HepG2 (cell line): Measurements from ENCODE around the gene CPSF6. TPM values are rescaled to one million over a fixed set of nuclear protein-coding genes. Genes with fewer than 3 reads are reported as not detected.

ENCODE experiments used
- ATAC-seq: fragments of 200-7000 bp; cut with Tn5 transposase; 3 replicates; pipeline ENCODE4 v1.9.1; 2020; ENCODE audit warnings: mild to moderate bottlenecking, moderate library complexity
- BruUV-seq: library from RNA; stranded (reverse); fragments of 400-500 nt; replicated peaks from 2 replicates; lab custom pipeline; 2021; lab: Mats Ljungman, UMichigan
- CTCF ChIA-PET: fragments of 300-600 bp; formaldehyde crosslinking; extraction: SDS; loops from one replicate; lab custom pipeline; 2021; ENCODE audit warnings: low total read pairs, inconsistent platforms, low intra/inter-chr PET ratio; lab: Yijun Ruan, JAX
- POLR2A ChIA-PET: fragments of 350-600 bp; sonication (Branson Sonifier 250); formaldehyde crosslinking; loops from one replicate; lab custom pipeline; 2020; ENCODE audit warnings: antibody characterized with exemption, inconsistent platforms; lab: Yijun Ruan, JAX
- DNase-seq: peaks from one replicate; pipeline ENCODE4 v3.0.0-alpha.2; 2015; ENCODE audit warnings: low spot score
- FAIRE-seq: peaks from 3 replicates; lab custom pipeline; 2011; peaks lifted over from hg19 to GRCh38; lab: Jason Lieb, UNC
- H2AFZ ChIP-seq: one replicate; pipeline ENCODE4 v1.6.1; 2011; ENCODE audit warnings: low read length, inconsistent platforms
- H3K27ac ChIP-seq: fragments of 300-600 bp; 3 replicates; pipeline ENCODE4 v1.8.0; 2011; ENCODE audit warnings: mixed run types, mild to moderate bottlenecking, mixed read lengths, low read length, inconsistent platforms; ENCODE audit not compliant: insufficient read depth; ENCODE audit errors: extremely low read length
- H3K27me3 ChIP-seq, 2 experiments: fragments of 200-600 bp in 1 of 2; 2 replicates in 1 of 2; 3 replicates in 1 of 2; pipeline versions ENCODE4 v1.6.0 to v1.8.0; 2011; ENCODE audit warnings: low read length in 2 of 2, mild to moderate bottlenecking in 2 of 2, moderate library complexity in 2 of 2, inconsistent platforms in 1 of 2; ENCODE audit not compliant: insufficient read depth in 2 of 2, control insufficient read depth in 1 of 2
- H3K36me3 ChIP-seq, 2 experiments: fragments of 200-600 bp in 1 of 2; replicated peaks in 1 of 2; 2 replicates in 1 of 2; 3 replicates in 1 of 2; pipeline versions ENCODE4 v1.5.1 to v1.8.0; 2011; ENCODE audit warnings: low read length in 2 of 2, inconsistent platforms in 1 of 2; ENCODE audit not compliant: insufficient read depth in 2 of 2, control insufficient read depth in 1 of 2
- H3K4me1 ChIP-seq: 2 replicates; pipeline ENCODE4 v1.5.1; 2012; ENCODE audit warnings: low read length, inconsistent platforms; ENCODE audit not compliant: insufficient read depth
- H3K4me2 ChIP-seq: 2 replicates; pipeline ENCODE4 v1.6.0; 2011; ENCODE audit warnings: low read depth, low read length, inconsistent platforms
- H3K4me3 ChIP-seq, 3 experiments: fragments of 200-600 bp in 1 of 3; sonication (generic), shearing (Covaris generic) in 1 of 3; replicated peaks in 1 of 3; 2 replicates each; pipeline ENCODE4 v1.5.1; 2011 to 2016; ENCODE audit warnings: low read length in 3 of 3, inconsistent platforms in 2 of 3, low read depth in 2 of 3, mild to moderate bottlenecking in 2 of 3, control low read depth in 1 of 3, mixed read lengths in 1 of 3; ENCODE audit not compliant: insufficient read depth in 1 of 3
- H3K79me2 ChIP-seq: one replicate; pipeline ENCODE4 v1.6.1; 2011; ENCODE audit warnings: low read length, inconsistent platforms; ENCODE audit not compliant: insufficient read depth
- H3K9ac ChIP-seq: 2 replicates; pipeline ENCODE4 v1.6.0; 2011; ENCODE audit warnings: mild to moderate bottlenecking, low read depth, low read length, inconsistent platforms; ENCODE audit not compliant: insufficient read depth
- H3K9me3 ChIP-seq: 2 replicates; pipeline ENCODE4 v1.5.1; 2012; ENCODE audit warnings: mild to moderate bottlenecking, low read length
- H4K20me1 ChIP-seq: 2 replicates; pipeline ENCODE4 v1.6.0; 2011; ENCODE audit warnings: inconsistent platforms, mild to moderate bottlenecking, low read length, moderate library complexity; ENCODE audit not compliant: insufficient read depth
- CEBPG ChIP-seq: IDR thresholded peaks from 2 replicates; pipeline ENCODE4 v1.6.1; 2016
- DR1 ChIP-seq: sonication (generic); formaldehyde crosslinking; IDR thresholded peaks from 2 replicates; pipeline ENCODE4 v1.8.0; 2021; ENCODE audit warnings: mild to moderate bottlenecking, missing genetic modification reagents, inconsistent platforms
- HNRNPLL ChIP-seq: fragments of 200-400 bp; formaldehyde crosslinking; IDR thresholded peaks from 2 replicates; pipeline ENCODE4 v1.6.1; 2017; ENCODE audit warnings: mild to moderate bottlenecking, low read depth, low read length; ENCODE audit not compliant: poor library complexity, severe bottlenecking
- JDP2 ChIP-seq: sonication (generic); formaldehyde crosslinking; IDR thresholded peaks from 2 replicates; pipeline ENCODE4 v1.8.1; 2022; ENCODE audit warnings: missing genetic modification reagents, borderline replicate concordance
- MATR3 ChIP-seq: sonication (generic); formaldehyde crosslinking; IDR thresholded peaks from 2 replicates; pipeline ENCODE4 v1.4.0; 2020; ENCODE audit warnings: missing genetic modification reagents
- MBD4 ChIP-seq: IDR thresholded peaks from 2 replicates; pipeline ENCODE4 v1.6.1; 2012; ENCODE audit warnings: low read length, inconsistent platforms, borderline replicate concordance
- SMARCE1 ChIP-seq: fragments of 450-650 bp; IDR thresholded peaks from 2 replicates; pipeline ENCODE4 v1.6.1; 2017; ENCODE audit warnings: borderline replicate concordance
- SMYD3 ChIP-seq: sonication (generic); formaldehyde crosslinking; IDR thresholded peaks from 2 replicates; pipeline ENCODE4 v1.8.1; 2023; ENCODE audit warnings: mild to moderate bottlenecking, missing genetic modification reagents
- SNAPC4 ChIP-seq: sonication (generic); formaldehyde crosslinking; IDR thresholded peaks from 2 replicates; pipeline ENCODE4 v1.4.0; 2020; ENCODE audit warnings: mild to moderate bottlenecking, missing genetic modification reagents
- THAP11 ChIP-seq: IDR thresholded peaks from 2 replicates; pipeline ENCODE4 v1.6.1; 2016; ENCODE audit warnings: missing biosample characterization, missing genetic modification reagents
- ZNF24 ChIP-seq: fragments of 450-650 bp; IDR thresholded peaks from 2 replicates; pipeline ENCODE4 v1.6.1; 2017; ENCODE audit warnings: antibody characterized with exemption, mild to moderate bottlenecking
- ZNF432 ChIP-seq: sonication (generic); formaldehyde crosslinking; IDR thresholded peaks from 2 replicates; pipeline ENCODE4 v1.5.0; 2020; ENCODE audit warnings: missing genetic modification reagents, mild to moderate bottlenecking, borderline replicate concordance
- ZNF530 ChIP-seq: sonication (generic); formaldehyde crosslinking; IDR thresholded peaks from 2 replicates; pipeline ENCODE4 v1.5.0; 2020; ENCODE audit warnings: low read depth, mild to moderate bottlenecking, missing genetic modification reagents
- ZNF660 ChIP-seq: sonication (generic); formaldehyde crosslinking; IDR thresholded peaks from 2 replicates; pipeline ENCODE4 v1.5.1; 2020; ENCODE audit warnings: mild to moderate bottlenecking, low read depth, missing genetic modification reagents, borderline replicate concordance
- ZNF691 ChIP-seq: sonication (generic); formaldehyde crosslinking; IDR thresholded peaks from 2 replicates; pipeline ENCODE4 v1.4.0; 2020; ENCODE audit warnings: missing genetic modification reagents, low read depth, mild to moderate bottlenecking, borderline replicate concordance
- ZNF782 ChIP-seq: sonication (generic); formaldehyde crosslinking; IDR thresholded peaks from 2 replicates; pipeline ENCODE4 v1.4.0; 2020; ENCODE audit warnings: missing genetic modification reagents, mild to moderate bottlenecking, borderline replicate concordance
- WGBS: methylation state at CpG from one replicate; pipeline ENCODE4 v1.1.6; 2017; ENCODE audit warnings: low lambda C conversion rate; 5-methylcytosine and 5-hydroxymethylcytosine counted together
- in situ Hi-C: cut with HindIII; loops from 2 replicates; pipeline ENCODE4 v1.10.0; 2017; ENCODE audit warnings: low pct_unique_long_range_greater_than_20kb; ENCODE audit not compliant: extremely low pct_ligation_motif_present
- intact Hi-C: fragments of 100-400 bp; cut with micrococcal nuclease; formaldehyde crosslinking; loops from one replicate; pipeline ENCODE4 v1.10.0; 2022; ENCODE audit not compliant: unreplicated experiment
- polyA plus RNA-seq, 8 experiments: library from polyadenylated mRNA; depleted of rRNA in 3 of 8; stranded (reverse) in 7 of 8; unstranded in 1 of 8; fragments of >200 nt; fragmentation: Illumina TruSeq in 4 of 8; extraction: Trizol in 4 of 8; gene quantifications; 2 replicates each; pipeline versions ENCODE4 v1.2.1 to v1.2.3, GENCODE V29; 2011 to 2016; ENCODE audit warnings: low read depth in 4 of 8, missing spikeins in 1 of 8, mixed read lengths in 1 of 8; ENCODE audit not compliant: insufficient read depth in 1 of 8
- total RNA-seq, 5 experiments: library from RNA; depleted of rRNA; stranded (reverse); fragments of >200 nt; fragmentation: Illumina TruSeq; extraction: Trizol; gene quantifications; 2 replicates each; pipeline ENCODE4 v1.2.3, GENCODE V29; 2016; ENCODE audit warnings: low read depth in 1 of 5
- TF ChIP-seq, protein P1 (sequence below): sonication (generic); formaldehyde crosslinking; IDR thresholded peaks from 2 replicates; pipeline ENCODE4 v1.4.0; 2020; ENCODE audit warnings: missing genetic modification reagents, mild to moderate bottlenecking, borderline replicate concordance

The CPSF6 gene
- total and polyA plus RNA-seq, 2 of the 13 experiments (the other 11 are each of a cell fraction or from before 2014, with no cell fraction given): 41.8 to 71.0 TPM

DNA sequence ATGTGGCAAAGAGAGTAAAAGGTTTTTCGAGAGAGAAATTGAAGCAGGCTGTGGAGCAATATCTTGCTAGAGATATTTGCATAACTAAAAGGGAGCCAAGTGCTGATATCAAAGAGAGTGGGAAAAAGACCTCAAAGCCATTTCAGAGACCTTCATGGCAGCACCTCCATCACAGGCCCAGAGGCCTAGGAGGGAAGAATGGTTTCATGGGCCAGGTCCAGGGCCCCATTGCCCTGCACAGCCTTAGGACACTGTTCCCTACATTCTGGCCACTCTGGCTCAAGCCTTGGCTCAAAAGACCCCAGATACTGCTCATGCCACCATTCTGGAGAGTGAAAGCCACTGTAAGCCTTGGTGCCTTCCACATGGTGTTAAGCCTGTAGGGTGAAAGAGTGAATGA is 58.8 kb downstream of the CPSF6 start:
- no peak overlapping the region for H2AFZ ChIP-seq
- in situ Hi-C loops: loop anchor here (10.0 kb wide), 2 partner anchors 57 to 277 kb away; partner anchors contain the start of gene YEATS4
- peaks cover 14% of the 10 kb centered on the region; the same call in 1 of the 2 replicates for H3K9me3 ChIP-seq
- H3K36me3 ChIP-seq: no peaks in the 10 kb centered on the region
- ChIA-PET CTCF (no interaction called here), POLR2A (no interaction called here)
- H3K27ac ChIP-seq: no peak overlapping the region
- no peaks in the 10 kb centered on the region; a peak in 1 of 5 replicates for H3K27me3 ChIP-seq
- no peaks in the 10 kb centered on the region for H3K4me1 ChIP-seq
- no peak overlapping the region for H3K4me3 ChIP-seq
- no peaks in the 10 kb centered on the region for H4K20me1 ChIP-seq
- no peak overlapping the region for H3K9ac ChIP-seq
- no peak for ATAC-seq
- 49% methylated on average over 1 of the region's 1 CpG for WGBS
- TF ChIP-seq MBD4 (no peak), THAP11 (no peak), SNAPC4 (CRISPR knock-in tag) (no peak), ZNF660 (CRISPR knock-in tag) (no peak), HNRNPLL (no peak), ZNF432 (no peak), JDP2 (CRISPR knock-in tag) (no peak), ZNF782 (CRISPR knock-in tag) (no peak), MATR3 (CRISPR knock-in tag) (no peak), DR1 (no peak), ZNF530 (CRISPR knock-in tag) (no peak), ZNF24 (no peak), SMARCE1 (no peak), SMYD3 (CRISPR knock-in tag) (no peak), CEBPG (CRISPR knock-in tag) (no peak), ZNF691 (CRISPR knock-in tag) (no peak)
- TF ChIP-seq, protein P1, sequence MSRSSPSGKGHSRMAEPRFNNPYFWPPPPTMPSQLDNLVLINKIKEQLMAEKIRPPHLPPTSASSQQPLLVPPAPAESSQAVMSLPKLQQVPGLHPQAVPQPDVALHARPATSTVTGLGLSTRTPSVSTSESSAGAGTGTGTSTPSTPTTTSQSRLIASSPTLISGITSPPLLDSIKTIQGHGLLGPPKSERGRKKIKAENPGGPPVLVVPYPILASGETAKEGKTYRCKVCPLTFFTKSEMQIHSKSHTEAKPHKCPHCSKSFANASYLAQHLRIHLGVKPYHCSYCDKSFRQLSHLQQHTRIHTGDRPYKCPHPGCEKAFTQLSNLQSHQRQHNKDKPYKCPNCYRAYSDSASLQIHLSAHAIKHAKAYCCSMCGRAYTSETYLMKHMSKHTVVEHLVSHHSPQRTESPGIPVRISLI (CRISPR knock-in tag): no peak
- BruUV-seq: no TSS peak
- no peak for DNase-seq
- no peak overlapping the region for H3K4me2 ChIP-seq
- no peaks in the 10 kb centered on the region for H3K79me2 ChIP-seq
- FAIRE-seq: no peak
- intact Hi-C loops: loop anchor here (10.0 kb wide), 1 partner anchor 87 kb away; no protein-coding TSS in a partner anchor
